HG02938 (cell line): ENCODE data around the gene TFF3.

ENCODE experiments used
- ATAC-seq: cut with Tn5 transposase; IDR thresholded peaks from one replicate; pipeline ENCODE4 v1.9.1; 2021; ENCODE audit warnings: mild to moderate bottlenecking, moderate library complexity; ENCODE audit not compliant: unreplicated experiment

The TFF3 gene

GRCh38 chr21:42315296-42315891 lies at the start of gene TFF3:
Gene TFF3 (minus strand): TSS chr21:42315409. CDS start chr21:42315374, 35 bp downstream.
- no peak for ATAC-seq

DNA sequence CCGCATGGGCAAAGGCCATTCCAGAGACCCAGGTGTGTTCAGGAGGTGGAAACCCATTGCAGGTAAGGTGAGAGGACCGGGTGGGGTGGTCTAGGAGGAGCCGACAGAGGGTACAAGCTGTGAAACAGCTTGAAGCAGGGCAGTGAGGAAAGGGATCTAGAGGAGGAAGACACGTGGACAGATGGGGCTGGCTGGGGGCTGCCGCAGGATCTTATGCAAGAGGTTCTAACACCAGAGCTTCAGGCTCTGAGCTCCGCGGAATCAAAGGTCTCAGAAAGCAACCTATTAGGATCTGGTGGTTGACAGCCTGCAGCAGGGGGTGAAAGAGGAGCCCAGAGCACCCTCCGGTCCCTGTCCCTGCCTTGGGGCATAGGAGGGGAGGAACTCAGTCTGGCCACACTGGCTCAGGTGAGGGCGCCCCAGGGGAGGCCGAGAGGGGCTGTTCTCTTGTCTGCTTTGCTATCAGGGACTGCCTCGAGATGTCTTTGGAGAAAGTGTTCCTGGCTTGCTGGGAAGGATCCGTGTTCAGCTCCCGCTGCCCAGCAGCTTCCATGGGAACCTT lies 49.2 kb upstream of the TFF3 start:
- no peak for ATAC-seq

DNA sequence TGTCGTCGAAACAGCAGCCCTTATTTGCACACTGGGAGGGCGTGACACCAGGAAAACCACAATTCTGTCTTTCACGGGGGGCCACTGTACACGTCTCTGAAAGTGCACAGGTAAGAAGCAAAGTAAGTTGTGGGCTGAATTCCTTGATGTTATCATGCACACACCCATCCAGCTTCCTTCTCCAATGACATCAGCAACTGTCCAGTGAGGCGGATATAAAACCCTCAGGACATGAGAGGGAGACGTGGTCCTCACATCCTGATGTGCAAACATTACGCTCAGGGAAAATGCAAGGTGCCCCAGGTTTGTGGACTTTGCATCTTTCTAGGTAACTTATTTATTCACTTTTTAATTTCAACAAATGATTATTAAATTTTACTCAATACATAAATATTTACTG lies 48.1 kb upstream of the TFF3 start:
- no peak for ATAC-seq

DNA sequence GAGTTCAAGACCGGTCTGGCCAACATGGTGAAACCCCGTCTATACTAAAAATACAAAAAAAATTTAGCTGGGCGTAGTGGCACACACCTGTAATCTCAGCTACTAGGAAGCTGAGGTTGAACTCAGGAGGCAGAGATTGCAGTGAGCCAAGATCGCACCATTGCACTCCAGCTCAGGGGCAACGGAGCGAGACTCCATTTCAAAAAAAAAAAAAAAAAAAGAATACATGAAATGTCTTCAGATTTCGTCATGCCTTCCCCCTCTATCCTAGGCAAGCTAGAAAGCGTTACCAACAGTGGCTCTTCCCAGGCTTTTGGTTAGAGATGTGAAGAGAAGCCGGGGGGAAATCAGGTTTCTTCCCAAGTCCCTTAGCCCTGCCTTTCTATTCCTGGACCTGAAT lies 47.5 kb upstream of the TFF3 start:
- no peak for ATAC-seq

DNA sequence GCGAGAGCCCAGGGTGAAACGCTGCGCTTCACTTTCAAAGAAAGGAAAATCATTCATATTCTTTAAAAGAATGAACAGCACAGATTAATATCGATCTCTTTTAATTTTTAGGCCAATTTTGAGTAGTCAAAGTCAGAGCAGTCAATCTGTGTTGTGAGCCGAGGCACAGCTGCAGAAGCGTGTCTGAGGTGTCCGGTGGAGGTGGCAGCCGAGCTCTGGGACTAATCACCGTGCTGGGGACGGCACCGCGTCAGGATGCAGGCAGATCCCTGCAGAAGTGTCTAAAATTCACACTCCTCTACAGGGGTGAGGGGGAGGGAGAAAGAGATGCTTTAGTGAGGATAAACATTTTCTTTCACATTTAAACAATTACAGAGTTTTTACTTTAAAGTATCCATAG lies 47.0 kb upstream of the TFF3 start:
- no peak for ATAC-seq

DNA sequence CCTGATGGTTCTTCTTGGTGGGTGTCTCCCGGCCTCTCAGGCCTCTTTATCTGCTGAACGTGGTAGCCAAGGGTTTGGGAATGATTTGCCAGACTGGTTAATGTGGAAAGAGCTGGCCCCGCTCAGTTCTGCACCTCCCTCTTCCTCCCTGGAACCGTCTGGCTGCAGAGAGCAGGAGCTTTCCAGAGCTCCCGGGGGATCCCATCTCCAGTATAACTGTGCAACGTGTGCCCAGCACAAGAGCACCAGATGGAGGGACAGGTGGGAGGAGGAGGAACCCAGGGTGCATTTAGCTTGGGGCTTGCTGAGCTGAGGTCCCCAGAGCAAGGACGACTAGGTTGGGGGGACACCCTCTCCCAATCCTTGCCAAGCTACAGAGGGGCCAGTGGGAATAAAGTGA lies 46.1 kb upstream of the TFF3 start:
- no peak for ATAC-seq

DNA sequence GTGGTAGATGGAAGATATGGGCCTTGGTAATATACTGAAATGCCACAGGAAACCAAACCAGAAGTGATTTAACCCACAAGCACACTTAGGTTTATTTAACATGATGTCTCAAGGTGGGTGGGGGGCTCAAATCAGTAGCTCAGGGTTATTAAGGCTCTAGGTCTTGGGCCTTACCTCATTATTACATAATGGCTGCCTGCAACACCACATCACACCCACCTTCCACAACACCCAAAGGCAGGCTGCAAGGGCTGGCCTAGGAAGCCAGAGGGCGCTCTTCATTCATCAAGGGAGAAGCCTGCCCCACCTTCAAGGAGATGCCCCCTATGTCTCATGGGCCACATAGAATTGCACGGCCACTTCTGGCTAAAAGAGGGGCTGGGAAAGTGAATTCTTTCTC lies 45.1 kb upstream of the TFF3 start:
- no peak for ATAC-seq

DNA sequence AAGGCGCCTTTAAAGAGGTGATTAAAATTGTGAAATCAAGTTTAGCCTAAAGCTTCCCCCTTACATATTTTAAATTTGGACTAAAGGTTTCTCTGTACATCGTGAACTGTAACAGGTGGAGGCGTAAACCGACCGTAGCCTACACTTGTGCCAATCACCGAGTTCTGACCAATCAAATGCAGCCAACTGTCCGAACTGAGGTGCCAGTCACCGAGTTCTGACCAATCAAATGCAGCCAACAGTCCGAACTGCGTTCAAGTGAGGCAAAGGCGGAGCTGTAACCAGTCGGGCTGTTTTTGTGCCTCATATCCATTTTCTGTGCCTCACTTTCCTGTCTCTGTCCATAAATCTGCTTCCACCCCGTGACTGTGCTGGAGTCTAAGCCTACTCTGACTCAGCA lies 43.7 kb upstream of the TFF3 start:
- ATAC-seq = no peak

DNA sequence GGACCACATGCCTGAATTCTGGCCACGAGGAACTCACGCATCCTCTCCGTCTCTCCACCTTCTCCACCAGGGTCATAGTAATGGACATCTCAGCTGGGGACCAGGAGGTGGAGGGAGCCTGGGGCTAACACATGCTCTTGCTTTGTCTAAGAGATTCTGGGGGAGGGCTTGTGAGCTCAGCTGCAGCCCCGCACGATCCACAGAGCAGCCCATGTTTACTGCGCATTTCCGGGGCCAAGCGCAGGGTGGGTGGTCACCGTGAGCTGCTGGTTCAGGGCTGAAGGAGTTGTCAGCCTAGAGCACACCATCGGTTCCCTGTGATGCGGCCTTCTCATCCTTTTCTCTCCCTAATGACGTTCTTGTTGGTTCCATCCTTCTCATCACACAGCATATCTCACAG lies 43.1 kb upstream of the TFF3 start:
- no peak for ATAC-seq

DNA sequence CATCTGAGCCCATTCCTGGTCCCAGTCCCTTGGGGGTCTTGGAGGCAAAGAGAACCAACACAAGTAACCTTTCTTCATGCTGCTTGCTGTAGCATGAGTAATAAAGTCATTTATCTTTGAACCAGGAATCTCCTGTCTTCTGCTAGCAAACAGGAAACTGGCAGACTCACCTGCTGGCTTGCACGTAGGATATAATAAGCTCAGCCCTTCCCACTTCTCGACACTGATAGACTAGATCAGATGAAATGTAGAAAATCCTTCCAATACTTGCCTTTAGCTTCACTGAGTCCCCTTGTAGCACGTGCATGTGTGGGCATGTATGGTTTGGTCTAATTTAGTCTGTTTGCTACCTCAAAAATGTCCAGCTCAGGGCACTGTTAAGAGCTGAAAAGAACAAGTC lies 42.1 kb upstream of the TFF3 start:
- no peak for ATAC-seq

DNA sequence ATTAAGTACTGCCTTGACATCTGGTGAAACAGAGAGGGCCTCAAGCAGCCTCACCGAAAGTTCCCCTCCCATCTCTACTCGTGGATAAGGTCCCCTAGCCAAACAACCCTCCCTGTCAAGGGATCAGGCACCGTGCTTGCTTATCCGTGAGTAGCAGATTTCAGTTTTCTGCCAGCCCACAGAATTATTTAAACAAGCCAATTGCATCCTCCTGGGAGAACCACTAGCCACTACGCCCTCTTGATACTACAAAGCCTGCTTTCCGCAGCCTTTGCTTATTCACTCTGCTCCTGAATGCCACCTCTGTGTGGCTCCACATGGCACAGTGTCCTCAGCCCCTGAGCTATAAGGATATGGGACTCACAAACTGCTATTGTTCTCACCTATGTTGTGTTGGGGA lies 41.4 kb upstream of the TFF3 start:
- ATAC-seq = no peak

- no peak for ATAC-seq
These were observed 40.8 kb upstream of the TFF3 start for GRCh38 chr21:42356046-42356445.

DNA sequence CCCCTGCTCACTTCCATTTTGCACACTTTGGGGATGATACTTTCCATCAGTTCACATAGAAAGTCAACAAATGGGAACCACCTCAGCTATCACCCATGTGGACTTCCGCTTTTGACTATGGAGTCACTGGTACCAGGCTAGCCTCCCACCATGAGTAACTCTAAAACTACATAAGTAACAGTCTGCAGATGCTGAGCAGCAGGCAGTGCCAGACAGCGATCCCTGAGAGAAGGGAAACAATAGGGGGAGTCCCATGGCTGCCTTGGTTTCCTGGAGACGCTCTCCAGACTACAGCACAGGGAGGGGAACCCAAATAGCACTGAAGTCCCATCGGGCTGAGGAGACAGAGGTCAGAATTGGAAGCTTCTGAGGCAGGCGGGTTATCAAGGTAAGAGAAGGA lies 38.4 kb upstream of the TFF3 start:
- ATAC-seq = no peak

DNA sequence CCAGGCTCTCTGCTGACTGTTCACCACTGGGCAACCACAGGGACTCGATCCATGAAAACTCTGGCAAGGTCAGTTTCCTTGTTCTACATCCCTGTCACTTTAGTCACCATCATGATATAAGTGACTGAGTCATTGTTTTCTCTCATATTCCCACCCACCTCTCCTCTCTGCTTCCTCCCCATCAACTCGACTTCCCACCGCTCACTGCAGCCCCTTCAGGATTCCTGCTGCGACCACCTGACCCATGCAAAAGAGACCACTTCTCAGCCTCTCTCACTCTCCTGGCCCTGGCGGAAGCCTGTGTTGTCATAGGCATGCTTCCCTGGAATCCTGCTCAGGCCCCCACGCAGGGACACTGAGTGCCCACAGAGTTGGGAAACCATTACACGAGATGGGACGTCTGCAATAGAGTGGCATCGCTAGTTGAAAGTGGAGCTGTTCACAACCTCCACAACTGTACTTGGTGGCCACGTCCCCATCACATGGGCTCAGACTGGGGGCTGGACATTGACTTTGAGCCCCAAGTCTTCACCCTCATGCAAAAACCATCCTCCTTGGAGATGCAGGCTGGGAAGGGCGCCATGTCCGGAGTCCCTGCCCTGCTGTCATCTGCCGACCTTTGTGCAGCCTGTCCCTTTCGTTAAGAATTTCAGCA lies 37.4 kb upstream of the TFF3 start:
- ATAC-seq = no peak

- ATAC-seq = no peak
These were observed 36.6 kb upstream of the TFF3 start for GRCh38 chr21:42351626-42352440.

DNA sequence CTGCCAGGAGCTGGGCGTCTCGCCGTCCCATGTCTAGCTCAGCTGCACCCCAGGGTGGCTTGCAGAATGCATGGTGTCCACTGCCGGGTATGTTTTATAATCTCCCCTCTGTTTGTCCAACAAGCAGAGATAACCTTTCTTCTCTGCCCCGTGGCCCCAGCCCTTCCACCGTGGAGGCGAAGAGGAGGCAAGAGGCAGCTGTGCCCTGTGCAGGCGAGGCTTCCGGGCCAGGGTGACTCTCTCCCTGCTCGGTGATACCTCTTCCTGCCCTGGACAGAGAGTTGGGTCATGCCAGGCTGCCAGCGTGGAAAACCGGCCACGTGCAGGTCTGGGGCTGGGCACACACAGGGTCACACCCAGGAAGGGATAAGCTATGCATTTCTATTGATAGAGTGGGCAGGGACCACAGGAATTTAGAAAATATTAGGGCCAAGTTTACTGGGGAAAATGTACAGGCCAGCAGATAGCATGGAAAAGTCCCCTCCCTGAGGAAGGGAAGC lies 35.8 kb upstream of the TFF3 start, which contains the start of gene TFF2:
TFF2 (minus strand) TSS at position 68 of the 500 bp plus-strand sequence; CDS start at position 31, 37 bp downstream.
- ATAC-seq = no peak

- ATAC-seq = no peak
These were observed 35.2 kb upstream of the TFF3 start for GRCh38 chr21:42350318-42350910.

GRCh38 chr21:42349420-42350317 lies 34.5 kb upstream of the TFF3 start:
- no peak for ATAC-seq

DNA sequence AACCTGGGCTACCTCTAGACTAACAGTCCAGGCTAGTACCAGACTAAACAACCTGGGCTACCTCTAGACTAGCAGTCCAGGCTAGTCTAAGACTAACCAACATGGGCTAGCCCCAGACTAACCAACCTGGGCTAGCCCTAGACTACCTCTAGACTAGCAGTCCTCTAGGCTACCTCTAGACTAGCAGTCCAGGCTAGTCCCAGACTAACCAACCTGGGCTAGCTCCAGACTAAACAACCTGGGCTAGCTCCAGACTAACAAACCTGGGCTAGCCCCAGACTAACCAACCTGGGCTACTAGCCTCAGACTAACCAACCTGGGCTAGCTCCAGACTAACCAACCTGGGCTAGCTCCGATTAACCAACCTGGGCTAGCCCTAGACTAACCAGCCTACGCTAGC lies 33.6 kb upstream of the TFF3 start:
- no peak for ATAC-seq
